Medulla oblongata (tissue), 1 donor: ENCODE data around the gene STAC2.
A peak's percentile ranks its signal among the peaks of the same experiment; 100 is the strongest.
"Not testable (repeated sequence)": the region's sequence is repeated elsewhere in the genome, so short reads cannot be mapped to it uniquely, and the experiment has no call there.

Experiments
- DNase-seq: peaks from one replicate; pipeline ENCODE4 v3.0.0-alpha.2; 2015; ENCODE audit errors: extremely low spot score

The STAC2 gene, protein sequence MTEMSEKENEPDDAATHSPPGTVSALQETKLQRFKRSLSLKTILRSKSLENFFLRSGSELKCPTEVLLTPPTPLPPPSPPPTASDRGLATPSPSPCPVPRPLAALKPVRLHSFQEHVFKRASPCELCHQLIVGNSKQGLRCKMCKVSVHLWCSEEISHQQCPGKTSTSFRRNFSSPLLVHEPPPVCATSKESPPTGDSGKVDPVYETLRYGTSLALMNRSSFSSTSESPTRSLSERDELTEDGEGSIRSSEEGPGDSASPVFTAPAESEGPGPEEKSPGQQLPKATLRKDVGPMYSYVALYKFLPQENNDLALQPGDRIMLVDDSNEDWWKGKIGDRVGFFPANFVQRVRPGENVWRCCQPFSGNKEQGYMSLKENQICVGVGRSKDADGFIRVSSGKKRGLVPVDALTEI

DNA sequence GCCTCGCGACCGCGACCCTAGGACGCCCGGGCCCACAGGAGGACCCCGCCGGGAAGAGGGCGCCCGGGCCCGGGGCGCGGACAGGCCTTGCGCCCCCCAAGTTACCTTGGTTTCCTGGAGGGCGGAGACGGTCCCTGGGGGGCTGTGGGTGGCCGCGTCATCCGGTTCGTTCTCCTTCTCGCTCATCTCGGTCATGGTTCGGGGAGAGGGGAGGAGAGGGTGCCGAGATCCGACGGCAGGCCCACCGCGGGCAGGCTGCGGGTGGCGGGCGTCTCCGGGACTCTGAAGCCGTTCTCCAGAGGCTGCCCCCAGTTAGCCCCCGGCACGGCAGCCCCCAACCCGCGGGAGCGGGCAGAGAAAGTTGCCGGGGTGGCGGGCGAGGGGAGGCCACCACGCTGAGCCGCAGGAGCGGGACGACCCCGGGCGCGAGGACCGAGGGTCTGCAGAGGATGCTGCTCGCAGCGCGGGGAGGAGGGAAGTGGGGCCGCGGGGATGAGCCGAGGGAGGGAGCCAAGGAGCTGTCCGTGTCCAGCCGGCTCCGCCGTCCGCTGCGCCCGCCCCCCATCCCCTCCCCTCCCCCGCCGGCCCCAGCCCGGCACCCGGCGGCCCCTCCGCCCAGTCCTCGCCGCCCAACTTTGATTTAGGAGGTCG is at the start of gene STAC2:
Gene STAC2, minus strand, starts transcription at position 638 of the 651 bp plus-strand sequence. Its CDS starts 443 bp downstream, at position 195.
- DNase-seq = no peak

DNA sequence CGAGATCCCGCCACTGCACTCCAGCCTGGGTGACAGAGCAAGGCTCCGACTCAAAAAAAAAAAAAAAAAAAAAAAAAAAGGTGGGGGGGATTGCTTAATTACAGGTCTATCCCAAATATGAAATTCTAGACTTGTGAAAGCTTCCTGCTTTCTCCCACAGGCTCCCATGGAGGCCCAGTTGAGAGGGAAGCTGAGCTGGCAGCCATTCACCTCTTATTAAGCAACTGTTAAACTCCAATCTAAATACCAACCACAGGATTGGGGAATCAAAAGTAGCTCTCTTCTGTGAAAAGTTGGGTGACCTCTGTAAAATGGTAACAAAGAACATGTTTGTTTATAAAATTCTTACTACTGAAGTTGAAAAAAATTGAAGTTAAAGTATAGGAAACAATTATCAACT is 45.8 kb upstream of the STAC2 start:
- no peak for DNase-seq

DNA sequence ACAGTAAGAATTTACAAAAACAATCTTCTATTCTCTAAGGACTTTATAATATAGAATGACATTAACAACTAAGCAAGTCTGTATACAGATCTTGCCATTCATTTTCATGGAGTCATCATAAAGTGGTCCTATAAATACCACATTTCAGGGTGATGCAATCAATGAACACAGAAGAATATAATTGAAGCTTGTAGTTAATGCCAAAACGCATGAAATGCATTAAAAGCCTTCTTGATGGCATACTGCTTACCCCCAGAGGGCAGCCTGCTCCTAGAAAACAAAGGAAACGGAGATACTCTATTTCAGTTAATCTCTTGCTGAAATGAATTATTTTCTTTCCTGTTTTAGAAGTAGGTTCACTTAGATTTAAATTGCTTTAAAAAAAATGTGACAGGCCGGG is 45.2 kb upstream of the STAC2 start:
- DNase-seq = peak; percentile 21

DNA sequence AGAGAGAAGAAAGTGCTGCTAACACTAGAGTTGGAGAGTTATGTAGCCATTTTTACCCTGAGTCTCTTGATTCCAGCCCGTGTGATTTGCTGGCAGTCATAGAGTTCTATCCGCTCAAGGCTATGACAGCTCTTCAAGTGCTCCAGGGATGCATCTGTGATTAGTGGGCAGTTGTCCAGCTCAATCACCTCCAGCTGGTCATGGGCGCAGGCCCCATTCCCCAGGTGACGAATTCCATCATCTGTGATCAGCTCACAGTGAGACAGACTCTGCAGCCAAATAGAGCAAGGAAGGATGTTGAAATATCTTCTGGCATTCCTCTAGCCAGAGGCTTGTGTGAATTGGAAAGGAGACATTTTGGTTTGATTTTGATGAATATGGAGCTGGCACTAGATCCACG is 38.4 kb upstream of the STAC2 start:
- no peak for DNase-seq

DNA sequence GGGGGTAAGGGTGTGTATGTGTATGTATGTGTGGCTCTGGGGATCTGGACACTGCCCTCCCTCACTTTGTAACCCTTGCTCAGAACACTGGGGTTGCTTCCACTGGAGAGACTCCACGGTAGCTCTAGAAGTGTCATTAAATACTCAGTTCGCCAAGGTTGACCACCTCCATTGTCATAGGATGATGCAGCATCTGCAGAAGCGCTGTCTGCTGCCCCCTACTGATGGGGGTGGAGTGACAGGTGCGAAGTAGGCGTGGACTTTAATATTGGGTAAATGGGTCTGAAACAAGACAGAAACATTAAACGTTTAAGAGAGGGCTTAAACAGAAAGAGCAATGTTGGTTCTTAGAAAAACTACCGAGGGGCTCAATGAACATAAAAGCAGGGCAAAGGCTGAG is 35.5 kb upstream of the STAC2 start:
- no peak for DNase-seq

DNA sequence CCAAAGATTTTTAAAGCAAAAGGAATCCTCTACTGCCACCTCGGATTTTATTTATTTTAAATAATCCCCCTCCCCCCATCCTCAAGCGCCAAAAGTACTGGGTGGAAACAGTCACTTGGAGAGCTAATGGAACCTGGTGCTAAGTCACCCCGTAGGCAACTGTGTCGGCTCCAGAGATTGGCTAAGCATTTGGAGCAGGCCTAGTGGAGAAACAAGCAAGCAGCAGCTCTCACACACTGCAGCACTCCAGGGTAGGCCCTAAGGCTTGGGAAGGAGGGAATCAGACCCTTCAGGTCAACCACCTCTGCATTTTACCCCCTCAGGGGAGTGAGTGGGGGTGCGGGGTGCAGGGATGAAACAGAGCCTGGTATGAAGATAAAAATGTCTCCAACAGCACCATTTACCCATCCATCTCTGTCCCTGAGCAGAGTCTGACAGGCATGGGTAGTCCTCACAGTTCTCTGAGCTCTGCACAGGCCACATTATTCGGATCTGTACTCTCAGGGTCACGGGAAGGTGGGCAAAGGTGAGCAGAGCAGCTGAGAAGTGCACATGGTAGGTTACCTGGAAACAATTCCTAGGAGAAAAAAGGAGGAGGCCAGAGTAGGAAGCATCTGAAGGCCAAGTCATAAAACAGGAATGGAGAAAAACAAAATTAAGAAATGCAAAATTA is 27.2 kb upstream of the STAC2 start:
- DNase-seq = no peak

DNA sequence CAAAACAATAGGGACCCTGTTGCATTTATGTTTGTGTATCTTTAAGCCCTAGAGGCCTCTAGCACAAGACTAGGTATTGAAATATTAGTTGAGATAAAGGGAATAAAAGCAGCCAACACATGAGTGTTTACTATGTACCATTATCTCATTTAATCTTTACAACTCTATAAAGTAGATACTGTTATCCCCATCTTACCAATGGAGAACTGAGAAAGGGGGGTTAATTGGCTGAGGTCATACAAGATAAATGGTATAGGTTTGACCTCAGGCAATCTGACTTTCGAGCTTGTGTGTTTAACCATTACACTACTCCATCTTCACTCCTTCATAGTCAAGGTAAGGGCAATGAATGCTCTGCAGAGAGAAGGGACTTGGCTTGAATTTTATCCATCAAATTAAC is 26.3 kb upstream of the STAC2 start:
- no peak for DNase-seq

DNA sequence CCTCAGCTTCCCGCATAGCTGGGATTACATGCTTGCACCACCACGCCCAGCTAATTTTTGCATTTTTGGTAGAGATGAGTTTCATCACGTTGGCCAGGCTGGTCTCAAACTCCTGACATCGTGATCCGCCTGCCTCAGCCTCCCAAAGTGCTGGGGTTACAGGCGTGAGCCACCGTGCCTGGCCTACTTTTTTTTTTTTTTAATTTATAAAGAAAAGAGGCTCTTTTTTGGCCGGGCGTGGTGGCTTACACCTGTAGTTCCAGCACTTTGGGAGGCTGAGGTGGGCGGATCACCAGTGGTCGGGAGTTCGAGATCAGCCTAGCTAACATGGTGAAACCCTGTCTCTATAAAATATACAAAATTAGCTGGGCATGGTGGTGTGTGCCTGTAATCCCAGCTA is 24.3 kb upstream of the STAC2 start:
- DNase-seq = not testable (repeated sequence)

DNA sequence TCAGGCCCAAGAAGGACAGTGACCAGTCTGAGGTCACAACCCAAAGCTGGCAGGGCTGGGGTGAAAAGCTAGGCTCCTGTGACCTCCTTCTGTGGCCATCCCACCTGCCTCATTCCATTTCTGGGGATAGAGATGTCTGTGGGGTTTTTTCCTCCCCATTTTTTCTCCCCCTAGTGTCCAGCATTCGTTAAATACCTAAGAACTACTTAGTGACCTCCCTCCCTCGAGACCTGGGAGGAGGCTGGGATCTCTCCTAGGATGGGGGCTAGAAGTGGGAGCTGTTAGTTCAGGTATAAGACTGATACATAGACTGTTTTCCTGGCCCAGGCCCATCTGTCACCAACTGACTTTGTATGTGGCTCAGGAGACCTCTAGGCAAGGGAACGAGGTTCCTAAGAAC is 20.5 kb upstream of the STAC2 start:
- no peak for DNase-seq

DNA sequence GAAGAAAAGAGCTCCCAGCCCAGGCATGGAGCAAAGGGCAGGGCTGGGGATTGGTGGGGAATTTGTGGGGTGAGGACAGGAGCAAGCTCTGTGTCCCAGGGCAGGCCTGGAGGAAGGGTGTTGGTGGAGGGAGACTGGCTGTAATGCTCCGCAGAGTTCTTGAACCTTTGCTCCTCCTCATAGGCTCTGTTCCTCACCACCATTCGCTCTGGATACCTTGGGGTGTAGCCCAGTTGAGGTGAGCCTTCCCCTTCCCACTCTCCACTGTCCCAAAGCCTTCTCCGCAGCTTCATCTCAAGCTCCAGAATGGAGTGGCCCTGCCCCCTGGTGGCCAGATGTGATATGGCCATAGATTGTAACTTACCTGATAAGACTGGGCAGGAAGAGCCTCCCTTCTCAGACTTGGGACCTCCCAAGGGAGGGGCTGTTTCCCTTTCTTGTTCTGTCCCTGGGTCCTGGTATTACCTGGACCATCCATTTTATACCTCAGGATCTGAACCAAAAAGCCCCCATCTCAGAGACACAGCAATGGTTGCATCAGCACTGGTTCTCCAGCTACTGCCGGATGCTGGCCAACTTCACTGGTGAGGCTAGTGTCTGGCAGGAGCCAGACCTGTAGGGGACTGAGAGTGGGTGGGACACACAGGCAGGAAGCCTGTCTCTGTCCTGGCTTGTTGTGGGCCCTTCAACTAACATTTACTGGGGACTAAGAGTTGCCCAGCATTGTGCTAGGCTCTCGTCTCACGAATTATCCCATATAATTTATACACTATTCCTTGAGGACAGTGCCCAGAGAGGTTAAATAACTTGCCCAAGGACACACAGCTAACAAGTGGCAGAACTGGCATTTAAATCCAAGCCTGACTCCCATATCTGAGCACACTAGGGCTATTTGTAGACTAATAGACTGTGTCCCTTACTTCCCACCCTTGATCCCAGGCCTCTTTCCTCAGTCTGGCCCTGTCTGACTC is 19.1 kb upstream of the STAC2 start:
- peak; percentile 91 for DNase-seq

DNA sequence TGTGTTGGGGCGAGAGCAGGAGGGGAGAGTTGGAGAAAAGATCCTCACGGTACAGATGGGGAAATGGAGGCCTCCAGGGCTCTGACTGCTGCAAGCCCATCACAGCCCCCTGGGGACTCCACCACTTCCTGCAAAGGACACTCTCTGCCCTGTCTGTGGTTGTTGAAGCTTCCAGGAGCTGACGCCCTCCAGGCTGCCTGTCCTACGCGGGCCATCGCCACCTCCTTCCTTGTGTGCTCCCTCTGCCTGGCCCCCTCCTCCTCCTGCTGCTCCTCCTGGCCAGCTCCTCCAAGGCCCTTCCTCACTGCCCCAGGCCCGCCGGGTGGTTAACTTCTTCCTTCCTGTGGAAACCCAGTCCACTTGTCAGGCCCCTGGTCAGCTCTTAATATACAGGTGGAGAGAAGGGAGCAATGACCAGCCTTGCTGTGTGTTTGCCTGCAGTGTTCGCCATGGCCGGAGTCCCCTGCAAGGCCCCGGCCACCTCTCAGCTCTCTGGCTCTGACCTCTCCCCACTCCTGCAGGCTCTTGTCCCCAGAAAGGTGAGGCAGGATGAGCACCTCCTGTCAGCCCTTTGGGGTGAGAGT is 18.4 kb upstream of the STAC2 start:
- DNase-seq = no peak

DNA sequence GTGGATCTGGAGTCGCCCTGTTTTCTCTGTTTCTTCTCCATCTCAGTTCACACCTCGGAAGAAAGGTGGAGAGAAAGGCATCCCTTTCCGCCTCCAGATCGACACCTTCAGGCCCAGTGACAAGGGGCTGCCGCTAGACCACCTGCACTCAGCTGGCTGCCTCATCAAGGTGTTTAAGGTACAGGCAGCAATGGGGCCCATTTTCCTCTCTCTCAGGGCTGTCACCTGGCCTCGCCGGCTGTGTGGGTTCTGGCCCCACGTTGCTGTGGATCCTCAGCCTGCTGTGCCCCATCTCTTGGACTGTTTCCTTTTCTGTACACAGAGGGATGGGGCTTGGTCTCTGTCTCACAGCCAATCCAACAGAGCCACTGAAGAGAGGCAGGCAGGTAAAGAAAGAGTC is 17.4 kb upstream of the STAC2 start:
- DNase-seq = no peak

DNA sequence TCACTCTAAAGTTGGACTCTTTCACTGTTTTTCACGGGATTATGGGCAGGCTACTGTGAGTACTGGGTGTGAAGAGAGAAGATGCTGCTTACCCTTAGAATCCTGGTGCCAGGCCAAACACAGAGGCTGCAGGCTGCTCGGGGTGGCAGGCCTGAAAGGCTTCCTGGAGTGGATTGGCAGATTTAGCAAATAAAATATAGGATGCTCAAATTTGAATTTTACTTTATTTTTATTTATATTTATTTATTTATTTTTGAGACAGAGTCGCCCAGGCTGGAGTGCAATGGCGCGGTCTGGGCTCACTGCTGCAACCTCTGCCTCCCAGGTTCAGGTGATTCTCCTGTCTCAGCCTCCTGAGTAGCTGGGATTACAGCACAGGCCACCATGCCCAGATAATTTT is 14.9 kb upstream of the STAC2 start:
- no peak for DNase-seq

DNA sequence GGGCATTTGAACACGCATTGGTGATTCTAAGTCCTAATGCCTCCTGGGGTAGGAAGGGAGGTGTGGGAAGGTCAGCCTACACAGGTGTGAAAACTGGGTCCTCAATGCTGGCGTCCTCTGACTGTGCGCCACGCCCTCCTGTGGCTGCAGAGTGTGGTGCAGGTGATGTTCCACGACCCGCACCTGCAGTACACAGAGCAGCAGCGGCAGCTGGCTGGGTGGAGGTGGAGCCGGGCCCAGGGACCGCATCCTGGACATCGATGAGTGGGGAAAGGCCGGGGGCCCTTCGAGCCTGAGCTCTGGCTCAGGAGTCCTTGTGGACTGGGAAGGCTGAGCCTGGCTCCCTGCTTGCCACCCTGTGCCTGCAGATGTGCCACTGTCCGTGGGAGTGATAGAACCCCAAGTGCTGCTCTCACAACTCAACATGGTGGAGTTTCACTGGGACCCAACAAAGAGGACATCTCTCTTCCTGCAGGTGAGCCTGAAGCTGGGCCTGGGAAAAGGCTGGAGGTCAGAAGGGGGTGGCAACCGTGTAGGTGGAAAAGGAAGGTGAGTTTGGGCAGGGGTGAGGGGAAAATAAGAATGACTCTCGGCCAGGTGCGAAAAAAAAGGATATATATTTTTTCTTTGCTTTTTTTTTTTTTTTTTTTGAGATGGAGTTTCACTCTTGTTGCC is 14.0 kb upstream of the STAC2 start:
- no peak for DNase-seq

DNA sequence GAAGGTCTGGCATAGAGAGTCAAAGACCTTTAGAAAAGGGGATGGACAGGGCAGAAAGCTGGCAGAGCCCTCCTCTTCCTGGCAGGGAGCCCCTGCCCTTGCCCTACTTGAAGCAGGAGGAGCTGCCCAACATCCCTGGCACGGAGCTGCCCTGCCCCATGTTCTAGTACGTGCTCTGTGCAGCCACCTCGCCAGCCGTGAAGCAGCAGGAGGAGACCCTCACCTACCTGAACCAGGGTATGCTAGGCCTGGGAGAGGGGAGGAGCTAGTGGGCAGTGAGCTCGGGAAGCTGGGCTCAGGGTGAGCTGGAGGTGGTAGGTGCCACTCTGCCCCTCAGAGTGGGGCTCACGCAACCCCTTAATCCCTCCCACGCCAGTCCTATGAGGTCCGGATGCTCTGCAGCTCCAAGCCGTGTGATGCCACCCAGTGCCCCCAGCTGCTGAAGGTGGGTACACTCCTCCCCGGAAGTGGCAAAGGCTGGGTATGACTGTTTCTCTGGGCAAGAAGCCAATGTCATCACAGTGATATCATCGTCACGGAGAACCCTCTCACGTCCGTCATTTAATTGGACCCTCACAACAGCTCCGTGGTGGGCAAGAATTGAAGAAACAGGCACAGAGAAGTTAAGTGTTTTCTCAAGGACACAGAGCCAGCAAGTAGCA is 12.7 kb upstream of the STAC2 start:
- DNase-seq = no peak

DNA sequence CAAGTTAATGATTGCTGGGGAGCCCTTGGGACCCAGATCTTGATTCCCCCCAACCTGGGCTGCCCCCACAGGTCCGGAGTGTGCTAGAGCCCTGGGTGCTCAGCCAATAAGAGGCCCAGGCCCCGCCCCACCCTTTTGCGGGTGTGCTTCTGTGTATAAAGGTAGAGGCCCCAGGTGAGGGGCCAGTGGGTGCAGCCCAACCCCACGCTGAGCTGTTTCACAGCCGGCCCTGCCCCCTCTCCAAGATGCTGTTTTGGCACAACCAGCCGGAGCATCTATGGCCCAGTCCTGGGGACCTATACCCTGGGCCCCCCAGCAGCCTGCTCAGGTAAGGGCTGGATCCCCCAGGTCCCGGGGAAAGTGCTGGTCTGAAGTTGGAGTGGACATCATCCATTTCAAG is 11.8 kb upstream of the STAC2 start:
- DNase-seq = no peak

DNA sequence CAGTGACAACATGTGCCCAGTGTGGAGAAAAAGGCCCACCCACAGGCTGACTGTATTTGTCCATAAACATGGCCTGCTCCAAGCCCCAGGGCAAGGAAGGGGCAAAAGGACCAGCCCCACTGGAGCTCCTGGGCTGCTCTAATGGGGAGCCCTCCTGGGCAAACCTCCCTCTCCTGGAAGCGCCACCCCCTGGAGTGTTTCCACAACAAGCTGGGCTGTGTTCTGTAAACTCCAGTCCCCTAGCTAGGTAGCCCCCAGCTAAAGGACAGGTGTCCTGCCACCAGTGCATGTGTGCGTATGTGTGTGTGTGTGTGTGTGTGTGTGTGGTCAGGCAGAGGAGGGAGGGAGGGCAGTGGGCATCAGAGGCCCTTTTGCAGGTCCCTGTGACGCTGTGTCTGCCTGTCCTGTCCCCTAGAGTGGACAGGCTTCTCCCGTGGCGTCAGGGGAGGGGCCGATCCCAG is 11.3 kb upstream of the STAC2 start:
- no peak for DNase-seq

DNA sequence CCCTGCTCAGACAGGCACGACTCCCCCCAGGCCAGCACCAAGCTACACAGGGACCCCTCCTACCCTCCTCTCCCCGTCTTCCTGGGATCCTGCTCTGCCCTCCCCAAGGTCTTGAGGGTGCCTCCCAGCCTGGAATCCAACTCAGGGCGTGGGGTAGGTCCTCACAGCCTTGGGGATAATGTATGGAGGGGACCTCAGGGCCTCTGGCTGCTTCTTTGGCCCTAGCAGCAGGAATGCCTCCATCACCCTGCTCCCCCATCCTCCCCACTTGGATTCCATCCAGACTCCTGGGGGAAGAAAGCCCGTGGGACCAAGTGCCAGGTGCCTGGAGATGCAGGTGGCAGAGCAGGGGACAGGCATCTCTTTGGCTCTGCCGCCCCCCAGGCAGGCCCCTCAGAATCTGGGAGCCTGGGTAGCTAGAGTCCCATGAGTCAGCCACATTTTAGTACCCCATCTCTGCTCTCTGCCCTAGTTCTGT is 10.7 kb upstream of the STAC2 start:
- DNase-seq = no peak

DNA sequence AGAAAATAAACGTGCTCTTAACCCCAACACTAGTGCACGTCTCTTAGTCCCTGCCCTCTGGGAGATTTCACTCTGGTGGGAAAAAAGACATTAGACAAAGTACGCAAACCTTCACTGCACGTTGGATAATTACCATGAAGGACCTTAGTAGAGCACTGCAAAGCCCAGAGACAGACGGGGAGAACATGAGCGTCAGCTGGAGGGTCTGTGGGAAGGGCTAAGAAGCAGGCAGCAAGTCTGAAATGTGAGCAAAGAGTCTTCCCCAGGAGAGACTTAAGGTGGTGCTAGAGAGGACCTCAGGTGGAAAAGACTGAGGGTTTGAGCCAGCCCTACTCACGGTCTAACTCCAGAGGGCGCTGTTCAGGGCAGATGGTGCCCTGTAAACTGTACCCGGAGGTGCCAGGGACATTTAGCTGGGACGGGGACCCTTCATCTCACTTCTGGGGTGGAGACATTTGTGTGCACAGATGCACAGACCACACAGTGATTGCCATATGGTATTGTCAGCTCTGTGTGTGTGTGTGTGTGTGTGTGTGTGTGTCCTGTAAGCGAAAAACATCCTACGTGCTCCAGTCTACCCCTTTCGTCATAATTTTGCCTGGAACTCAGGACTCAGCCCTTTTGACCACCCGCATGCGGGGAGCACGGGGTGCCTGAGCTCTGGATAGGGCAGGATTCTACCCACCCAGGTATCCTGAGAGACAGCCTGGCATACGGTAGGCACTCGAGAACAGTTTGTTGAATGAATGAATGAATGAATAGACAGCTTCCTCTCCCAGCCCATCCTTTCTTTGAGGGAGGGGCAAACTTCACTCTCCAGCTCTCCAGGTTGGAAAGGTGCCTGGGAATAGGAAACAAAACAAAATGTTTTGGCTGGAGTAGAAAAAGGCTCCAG is 10.1 kb upstream of the STAC2 start:
- DNase-seq = no peak
